HG02938 (cell line): ENCODE results near the gene IWS1.
"Not testable (repeated sequence)": the region's sequence is repeated elsewhere in the genome, so short reads cannot be mapped to it uniquely, and the experiment has no call there.

ENCODE experiments used
- ATAC-seq: cut with Tn5 transposase; IDR thresholded peaks from one replicate; pipeline ENCODE4 v1.9.1; 2021; ENCODE audit warnings: mild to moderate bottlenecking, moderate library complexity; ENCODE audit not compliant: unreplicated experiment

Gene IWS1

GRCh38 chr2:127463155-127463991 lies 62.9 kb downstream of the IWS1 start:
- ATAC-seq = no peak

GRCh38 chr2:127462461-127462860 lies 63.8 kb downstream of the IWS1 start:
- no peak for ATAC-seq

DNA sequence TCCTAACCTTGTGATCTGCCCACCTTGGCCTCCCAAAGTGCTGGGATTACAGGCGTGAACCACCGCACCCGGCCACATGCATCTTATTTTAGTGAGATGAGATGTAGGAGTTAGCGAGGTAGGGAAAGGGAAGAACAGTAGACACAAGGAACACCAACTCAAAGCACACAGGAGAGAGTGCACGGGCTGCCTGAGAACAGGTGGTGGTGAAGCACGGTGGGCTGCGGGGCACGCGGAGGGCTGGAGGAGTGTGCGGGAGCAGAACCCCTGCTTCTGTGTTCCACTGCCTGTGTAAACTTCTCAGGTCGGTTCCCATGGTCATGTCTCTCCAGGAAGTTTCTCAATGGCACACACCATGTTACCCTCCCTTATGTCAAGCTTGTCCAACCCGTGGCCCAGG lies 69.3 kb downstream of the IWS1 start:
- no peak for ATAC-seq

- ATAC-seq = no peak
Measured at GRCh38 chr2:127455566-127456493, 70.5 kb downstream of the IWS1 start.

DNA sequence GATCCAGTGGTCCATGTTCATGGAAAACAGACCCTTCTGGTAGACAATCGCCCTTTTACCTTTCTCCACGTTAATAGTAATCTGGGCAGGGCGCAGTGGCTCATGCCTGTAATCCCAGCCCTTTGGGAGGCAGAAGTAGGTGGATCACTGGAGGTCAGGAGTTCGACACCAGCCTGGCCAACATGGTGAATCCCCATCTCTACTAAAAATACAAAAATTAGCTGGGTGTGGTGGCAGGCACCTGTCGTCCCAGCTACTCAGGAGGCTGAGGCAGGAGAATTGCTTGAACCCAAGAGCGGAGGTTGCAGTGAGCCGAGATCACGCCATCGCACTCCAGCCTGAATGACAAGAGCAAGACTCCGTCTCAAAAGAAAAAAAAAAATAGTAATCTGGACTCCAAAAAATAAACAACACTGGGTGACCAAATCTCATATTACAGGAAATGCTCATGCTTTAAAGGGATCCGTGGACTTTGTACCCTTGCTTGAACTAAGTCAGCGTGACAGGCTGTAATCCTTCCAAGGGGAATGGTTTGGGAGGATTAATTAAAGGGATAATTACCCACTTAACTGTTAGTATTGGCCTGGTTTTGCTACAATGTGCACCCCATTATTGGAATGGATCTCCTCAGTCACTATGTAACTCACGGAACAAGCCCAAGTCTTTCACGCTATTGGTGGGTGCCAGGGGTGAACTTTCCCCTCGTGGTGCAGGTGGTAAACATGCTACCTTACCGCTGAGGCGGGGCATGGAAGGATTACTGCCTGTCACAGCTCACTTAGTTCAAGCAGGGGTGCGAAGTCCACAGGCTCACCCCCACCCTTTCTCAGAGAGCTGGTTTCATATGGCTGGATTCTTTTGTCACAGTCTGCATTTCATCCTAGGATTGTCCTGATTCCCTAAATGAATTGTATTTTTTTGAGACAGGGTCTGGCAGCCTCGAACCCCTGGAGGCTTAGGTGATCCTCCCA lies 71.4 kb downstream of the IWS1 start:
- no peak for ATAC-seq

DNA sequence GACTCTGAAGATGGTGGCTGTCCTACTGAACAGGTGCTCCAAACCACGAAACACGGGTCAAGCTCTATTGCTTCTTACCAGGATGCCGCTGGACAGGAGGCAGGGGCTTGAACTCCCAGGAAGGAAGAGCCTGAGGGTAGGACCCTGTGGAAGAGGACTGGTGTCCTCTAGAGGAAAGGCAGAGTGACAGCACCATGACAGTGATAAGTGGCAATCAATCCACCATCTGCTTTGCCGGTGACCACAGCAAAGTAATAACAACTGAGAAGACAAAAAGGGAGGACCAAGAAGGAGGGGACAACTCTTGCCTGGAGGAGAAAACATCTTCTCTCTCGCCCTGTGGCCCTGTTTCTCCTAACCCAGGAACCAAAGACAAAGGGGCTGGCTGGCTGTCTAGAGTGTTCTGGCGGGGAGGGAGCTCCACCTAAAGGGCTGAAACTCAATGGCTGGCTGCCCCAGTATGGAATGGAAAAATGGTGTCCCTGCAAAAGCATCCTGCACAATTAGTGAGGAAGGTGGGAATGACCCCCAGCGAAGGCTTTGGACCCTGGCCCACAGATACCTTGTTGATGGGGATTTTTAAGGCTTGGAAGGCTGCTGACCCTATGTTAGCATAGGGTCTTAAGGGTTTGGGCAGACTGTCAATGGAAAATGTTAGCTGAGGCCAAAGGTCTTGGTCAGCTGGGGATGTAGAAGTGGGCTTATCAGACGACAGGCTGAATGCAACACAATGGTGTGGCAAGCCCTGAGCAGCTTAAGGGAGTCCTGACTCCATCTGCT lies 72.7 kb downstream of the IWS1 start:
- ATAC-seq = no peak

GRCh38 chr2:127453013-127453391 lies 73.3 kb downstream of the IWS1 start:
- no peak for ATAC-seq

DNA sequence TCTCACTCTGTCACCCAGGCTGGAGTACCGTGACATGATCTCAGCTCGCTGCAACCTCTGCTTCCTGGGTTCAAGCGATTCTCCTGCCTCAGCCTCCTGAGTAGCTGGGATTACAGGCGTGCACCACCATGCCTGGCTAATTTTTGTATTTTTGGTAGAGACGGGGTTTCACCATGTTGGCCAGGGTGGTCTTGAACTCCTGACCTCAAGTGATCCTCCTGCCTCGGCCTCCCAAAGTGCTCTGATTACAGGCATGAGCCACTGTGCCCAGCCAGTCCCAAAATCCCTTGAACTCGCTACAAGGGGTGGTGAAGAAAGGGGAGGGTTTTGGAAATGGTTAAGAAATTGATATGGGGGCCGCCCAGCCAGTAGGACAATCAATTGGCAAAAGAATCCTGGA lies 73.9 kb downstream of the IWS1 start:
- ATAC-seq = not testable (repeated sequence)

DNA sequence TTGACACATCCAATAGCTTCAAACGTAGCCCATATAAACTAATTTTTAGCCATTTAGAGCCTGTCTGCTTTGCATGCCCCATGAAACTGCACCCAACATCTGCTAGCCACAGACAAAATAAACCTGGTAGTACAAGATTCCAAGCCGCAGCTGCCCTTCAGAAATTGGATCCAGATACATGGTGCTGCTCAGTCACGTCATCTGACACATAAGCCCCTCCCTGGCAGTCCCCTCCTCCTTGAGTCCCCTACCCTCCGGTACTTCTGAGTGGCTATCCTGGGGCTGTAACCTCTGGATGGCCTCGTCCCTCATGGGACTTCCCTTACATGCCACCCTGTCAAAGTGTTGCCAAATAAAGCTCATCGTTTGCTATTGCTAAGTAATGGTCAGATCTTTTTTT lies 74.3 kb downstream of the IWS1 start:
- ATAC-seq = no peak

GRCh38 chr2:127449898-127450297 lies 76.4 kb downstream of the IWS1 start:
- no peak for ATAC-seq

GRCh38 chr2:127449414-127449813 lies 76.9 kb downstream of the IWS1 start:
- no peak for ATAC-seq

DNA sequence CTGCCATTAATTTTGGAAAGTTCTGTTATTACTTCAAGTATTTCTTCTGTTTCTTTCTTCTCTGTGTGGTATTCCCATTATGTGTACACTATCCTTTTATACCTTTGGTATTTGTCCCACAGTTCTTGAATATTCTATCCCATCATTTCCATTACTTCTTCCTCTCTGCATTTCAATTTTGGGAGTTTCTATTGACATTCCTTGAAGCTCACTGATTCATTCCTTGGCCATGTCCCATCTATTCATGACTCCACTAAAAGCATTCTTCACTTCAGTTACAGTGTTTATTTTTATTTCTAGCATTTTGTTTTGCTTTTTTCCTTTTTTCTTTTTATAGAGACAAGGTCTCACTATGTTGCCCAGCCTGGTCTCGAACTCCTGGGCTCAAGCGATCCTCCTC lies 77.8 kb downstream of the IWS1 start:
- no peak for ATAC-seq

GRCh38 chr2:127439343-127439742 lies 86.9 kb downstream of the IWS1 start:
- ATAC-seq = no peak

GRCh38 chr2:127437781-127438726 lies 88.2 kb downstream of the IWS1 start:
- ATAC-seq = no peak

- no peak for ATAC-seq
Measured at GRCh38 chr2:127437056-127437455, 89.2 kb downstream of the IWS1 start.

DNA sequence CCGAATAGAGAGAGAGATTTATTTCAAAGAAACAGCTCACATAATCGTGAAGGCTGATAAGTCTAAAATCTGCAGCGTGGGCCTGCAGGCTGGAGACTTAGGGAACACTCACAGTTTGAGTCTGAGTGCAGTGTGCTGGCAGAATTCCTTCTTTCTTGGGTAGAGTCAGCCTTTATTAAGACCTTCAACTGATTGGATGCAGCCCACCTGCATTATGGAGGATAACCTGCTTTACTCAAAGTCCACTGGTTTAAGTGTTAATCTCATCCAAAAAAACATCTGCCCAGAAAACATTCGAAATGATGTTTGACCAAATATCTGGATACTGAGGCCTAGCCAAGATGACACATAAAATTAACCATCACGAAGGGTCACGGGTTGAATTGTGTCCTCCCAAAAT lies 91.8 kb downstream of the IWS1 start:
- no peak for ATAC-seq

DNA sequence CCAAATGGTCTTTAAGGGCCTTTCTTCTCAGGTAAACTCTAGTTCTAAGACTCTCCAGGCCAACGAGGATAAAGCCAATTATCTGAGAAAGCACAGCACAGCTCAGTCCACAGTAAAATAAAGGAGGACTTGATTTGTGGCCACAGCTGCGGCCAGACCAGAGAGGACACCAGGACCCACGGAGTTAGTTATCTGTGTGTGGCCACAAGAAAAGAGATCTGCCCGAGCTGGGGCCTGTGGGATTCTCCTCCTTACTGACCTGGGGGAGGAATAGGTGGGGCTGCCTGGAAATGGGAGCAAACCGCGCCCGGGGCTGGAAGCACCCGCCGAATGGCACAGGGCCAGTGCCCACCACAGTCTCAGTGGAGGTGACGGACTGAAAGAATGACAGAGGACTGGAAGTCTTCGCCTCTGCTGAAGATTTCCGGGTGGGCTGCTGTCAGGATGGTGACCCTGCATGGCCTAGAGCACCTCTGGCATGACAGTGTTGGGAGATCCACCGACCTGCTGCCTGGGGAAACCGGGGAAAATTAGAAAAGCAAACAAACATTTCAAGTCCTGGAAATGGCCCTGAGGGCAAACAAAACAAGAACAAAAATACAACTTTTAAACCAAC lies 94.8 kb downstream of the IWS1 start:
- no peak for ATAC-seq
